Erythroblast (primary cell): ENCODE results near the gene CCK.

ENCODE experiments used
- GATA1 ChIP-seq: IDR thresholded peaks from 2 replicates; pipeline ENCODE4 v1.6.1; 2011; ENCODE audit warnings: low read depth, mild to moderate bottlenecking, control low read depth, low read length, moderate library complexity
- POLR2A ChIP-seq: IDR thresholded peaks from 2 replicates; pipeline ENCODE4 v1.6.1; 2011; ENCODE audit warnings: mild to moderate bottlenecking, low read length

- TF ChIP-seq POLR2A: no peak
- no peak for TF ChIP-seq GATA1
These were observed 4.6 kb upstream of the CCK start for GRCh38 chr3:42270561-42270960.
